HCT116 (cell line): ENCODE results near the gene ITGA1. TPM values are rescaled to one million over a fixed set of nuclear protein-coding genes. Genes with fewer than 3 reads are reported as not detected.

Experiments used
- ATAC-seq: fragments of 200-7000 bp; cut with Tn5 transposase; 2 replicates; pipeline ENCODE4 v1.9.1; 2020; ENCODE audit warnings: mild to moderate bottlenecking, moderate library complexity
- BruUV-seq: library from RNA; stranded (reverse); fragments of 400-500 nt; replicated peaks from 2 replicates; lab custom pipeline; 2021; lab: Mats Ljungman, UMichigan
- CTCF ChIA-PET: fragments of 300-600 bp; sonication (Branson Sonifier 250); formaldehyde crosslinking; loops from one replicate; lab custom pipeline; 2021; ENCODE audit warnings: antibody characterized with exemption; lab: Charles Lee
- POLR2A ChIA-PET: fragments of 300-600, 350-600 bp; sonication (Branson Sonifier 250); formaldehyde crosslinking; loops from one replicate; lab custom pipeline; 2021; ENCODE audit warnings: antibody characterized with exemption; lab: Charles Lee
- RAD21 ChIA-PET, 2 experiments: fragments of 300-600 bp; sonication (Branson Sonifier 250); formaldehyde crosslinking; loops; one replicate each; lab custom pipeline; 2023; ENCODE audit warnings: low total read pairs in 2 of 2; ENCODE audit not compliant: uncharacterized antibody in 2 of 2, unreplicated experiment in 2 of 2, low non-redundant PET in 1 of 2; lab: Charles Lee
- DNase-seq: peaks from one replicate; pipeline ENCODE4 v3.0.0-alpha.2; 2010; ENCODE audit warnings: low read depth, low spot score
- H2AFZ ChIP-seq: fragments of 200-600 bp; shearing (Covaris generic), sonication (generic); 2 replicates; pipeline ENCODE4 v1.6.1; 2017; ENCODE audit warnings: low read depth, mixed run types, mixed read lengths, antibody characterized with exemption, low read length; ENCODE audit not compliant: poor library complexity, severe bottlenecking
- H3K27ac ChIP-seq: 2 replicates; pipeline ENCODE4 v1.5.1; 2012; ENCODE audit warnings: low read depth, low read length
- H3K27me3 ChIP-seq: fragments of 200-600 bp; sonication (generic); 2 replicates; pipeline ENCODE4 v1.6.1; 2016; ENCODE audit warnings: mixed run types, low read length, mixed read lengths; ENCODE audit not compliant: insufficient read depth
- H3K36me3 ChIP-seq, 2 experiments: fragments of 200-500 bp in 1 of 2; fragments of 200-600 bp in 1 of 2; sonication (Bioruptor generic) in 1 of 2; sonication (generic) in 1 of 2; 2 replicates each; pipeline versions ENCODE4 v1.5.1 to v1.6.1; 2014 to 2016; ENCODE audit warnings: low read length in 2 of 2, inconsistent platforms in 1 of 2, mixed read lengths in 1 of 2, mixed run types in 1 of 2; ENCODE audit not compliant: insufficient read depth in 2 of 2, control insufficient read depth in 1 of 2
- H3K4me1 ChIP-seq, 2 experiments: fragments of 200-600 bp in 1 of 2; sonication (generic) in 1 of 2; 2 replicates each; pipeline versions ENCODE4 v1.5.1 to v1.6.1; 2012 to 2017; ENCODE audit warnings: low read length in 2 of 2, inconsistent platforms in 1 of 2, mild to moderate bottlenecking in 1 of 2, mixed read lengths in 1 of 2, mixed run types in 1 of 2, moderate library complexity in 1 of 2; ENCODE audit not compliant: insufficient read depth in 2 of 2, control insufficient read depth in 1 of 2
- H3K4me2 ChIP-seq: fragments of 200-600 bp; sonication (generic); 2 replicates; pipeline ENCODE4 v1.6.1; 2017; ENCODE audit warnings: mixed run types, low read length, mixed read lengths
- H3K4me3 ChIP-seq, 2 experiments: fragments of 200-600 bp in 1 of 2; sonication (generic) in 1 of 2; replicated peaks in 1 of 2; 2 replicates each; pipeline ENCODE4 v1.5.1; 2011 to 2016; ENCODE audit warnings: low read length in 2 of 2, control low read depth in 1 of 2, low read depth in 1 of 2, mild to moderate bottlenecking in 1 of 2, mixed read lengths in 1 of 2, mixed run types in 1 of 2
- H3K79me2 ChIP-seq: fragments of 200-600 bp; sonication (generic); 2 replicates; pipeline ENCODE4 v1.6.1; 2017; ENCODE audit warnings: mild to moderate bottlenecking, mixed run types, low read length, moderate library complexity, mixed read lengths; ENCODE audit not compliant: insufficient read depth
- H3K9ac ChIP-seq: fragments of 200-600 bp; sonication (generic); 2 replicates; pipeline ENCODE4 v1.6.1; 2016; ENCODE audit warnings: low read length, mixed read lengths
- H3K9me2 ChIP-seq: fragments of 200-600 bp; sonication (generic), shearing (Covaris generic); 2 replicates; pipeline ENCODE4 v1.6.1; 2017; ENCODE audit warnings: mixed run types, mild to moderate bottlenecking, moderate library complexity; ENCODE audit not compliant: insufficient read depth
- H3K9me3 ChIP-seq, 2 experiments: fragments of 200-500 bp in 1 of 2; fragments of 200-600 bp in 1 of 2; sonication (Bioruptor generic) in 1 of 2; sonication (generic) in 1 of 2; 2 replicates each; pipeline ENCODE4 v1.6.1; 2014 to 2017; ENCODE audit warnings: low read length in 2 of 2, mixed read lengths in 2 of 2, inconsistent platforms in 1 of 2, low read depth in 1 of 2, mild to moderate bottlenecking in 1 of 2, mixed run types in 1 of 2, moderate library complexity in 1 of 2; ENCODE audit not compliant: control insufficient read depth in 1 of 2, insufficient read depth in 1 of 2
- H4K20me1 ChIP-seq: fragments of 200-600 bp; sonication (generic), shearing (Covaris generic); 2 replicates; pipeline ENCODE4 v1.6.1; 2017; ENCODE audit warnings: mixed run types, mild to moderate bottlenecking, moderate library complexity; ENCODE audit not compliant: insufficient read depth
- CBX3 ChIP-seq: IDR thresholded peaks from 2 replicates; pipeline ENCODE4 v1.6.1; 2012; ENCODE audit warnings: low read depth
- CEBPB ChIP-seq: IDR thresholded peaks from 2 replicates; pipeline ENCODE4 v1.6.1; 2012; ENCODE audit warnings: low read depth
- EGR1 ChIP-seq: IDR thresholded peaks from 2 replicates; pipeline ENCODE4 v1.6.1; 2012; ENCODE audit warnings: low read depth
- EZH2 ChIP-seq: fragments of 200-600 bp; sonication (generic); IDR thresholded peaks from 2 replicates; pipeline ENCODE4 v1.6.1; 2017; ENCODE audit warnings: antibody characterized with exemption, mixed run types
- FOSL1 ChIP-seq: IDR thresholded peaks from 2 replicates; pipeline ENCODE4 v1.6.1; 2012; ENCODE audit warnings: low read depth
- JUND ChIP-seq: IDR thresholded peaks from 2 replicates; pipeline ENCODE4 v1.6.1; 2012
- POLR2A ChIP-seq: IDR thresholded peaks from 2 replicates; pipeline ENCODE4 v1.7.0; 2011; ENCODE audit warnings: borderline replicate concordance; ENCODE audit not compliant: insufficient read depth, insufficient read length; ENCODE audit errors: extremely low read depth
- SIN3A ChIP-seq: IDR thresholded peaks from 2 replicates; pipeline ENCODE4 v1.6.1; 2012; ENCODE audit warnings: low read depth
- TCF7L2 ChIP-seq: IDR thresholded peaks from 2 replicates; pipeline ENCODE4 v1.7.0; 2011; ENCODE audit warnings: borderline replicate concordance, inconsistent platforms; ENCODE audit not compliant: insufficient read depth, insufficient read length; ENCODE audit errors: extremely low read depth
- YY1 ChIP-seq: IDR thresholded peaks from 2 replicates; pipeline ENCODE4 v1.6.1; 2011; ENCODE audit warnings: low read length, low read depth, moderate library complexity, mild to moderate bottlenecking; ENCODE audit not compliant: insufficient replicate concordance; ENCODE audit errors: extremely low read depth
- ZBTB33 ChIP-seq: IDR thresholded peaks from 2 replicates; pipeline ENCODE4 v1.6.1; 2011; ENCODE audit warnings: mild to moderate bottlenecking, low read length, moderate library complexity; ENCODE audit not compliant: insufficient replicate concordance; ENCODE audit errors: extremely low read depth
- intact Hi-C: fragments of 100-400 bp; cut with micrococcal nuclease; formaldehyde crosslinking; loops from 2 replicates; pipeline ENCODE4 v1.10.0; 2022
- total RNA-seq: library from RNA; stranded (reverse); gene quantifications from one replicate; pipeline ENCODE4 v1.2.1, GENCODE V29; 2021; ENCODE audit not compliant: unreplicated experiment
- TF ChIP-seq, protein P1 (sequence below), 3 experiments: fragments of 200-600 bp in 1 of 3; sonication (generic) in 1 of 3; IDR thresholded peaks in 2 of 3; conservative IDR thresholded peaks in 1 of 3; 2 replicates each; pipeline ENCODE4 v1.5.1; 2012 to 2017; ENCODE audit warnings: low read depth in 2 of 3, low read length in 2 of 3, antibody characterized with exemption in 1 of 3, borderline replicate concordance in 1 of 3, control low read depth in 1 of 3, mild to moderate bottlenecking in 1 of 3, mixed read lengths in 1 of 3, mixed run types in 1 of 3, moderate library complexity in 1 of 3; ENCODE audit not compliant: insufficient read depth in 1 of 3

Gene ITGA1
- total RNA-seq, 1 experiment from 2014 or later, result 1.8 TPM

DNA sequence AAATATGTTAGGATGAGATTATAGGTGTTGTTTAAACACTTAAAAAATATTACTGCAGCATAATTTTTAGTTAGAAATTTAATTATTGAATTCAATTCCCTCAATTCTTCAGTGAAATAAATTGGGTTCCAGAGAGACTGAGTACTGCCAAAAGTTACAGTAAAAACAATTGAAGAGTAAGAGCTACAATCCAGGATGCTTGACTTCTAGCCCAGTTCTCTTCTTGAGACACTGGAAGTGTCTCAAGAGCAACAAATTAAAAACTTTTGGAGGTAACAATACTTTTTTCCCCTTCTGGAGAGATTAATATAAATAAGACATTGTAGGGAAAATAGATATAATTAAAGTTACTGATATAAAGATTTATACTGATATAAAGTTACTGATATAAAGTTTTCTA is 8.3 kb downstream of the ITGA1 start:
- no peak overlapping the region for H3K9ac ChIP-seq
- no peaks in the 10 kb centered on the region for H3K27me3 ChIP-seq
- peaks cover 10% of the 10 kb centered on the region for H3K79me2 ChIP-seq
- no peak overlapping the region for H2AFZ ChIP-seq
- ChIA-PET CTCF (no interaction called here), RAD21 (no interaction called here), POLR2A (no interaction called here)
- no peaks in the 10 kb centered on the region for H3K36me3 ChIP-seq
- no peak overlapping the region for H3K4me3 ChIP-seq
- no peaks in the 10 kb centered on the region for H4K20me1 ChIP-seq
- H3K4me1 ChIP-seq, result peaks cover 0 to 16% of the 10 kb centered on the region in 2 experiments; a peak in 1 of 4 replicates
- TF ChIP-seq FOSL1 (no peak), ZBTB33 (no peak), POLR2A (no peak), CBX3 (no peak), CEBPB (no peak), SIN3A (no peak), EZH2 (no peak), TCF7L2 (no peak), JUND (no peak), EGR1 (no peak), YY1 (no peak)
- TF ChIP-seq, protein P1, sequence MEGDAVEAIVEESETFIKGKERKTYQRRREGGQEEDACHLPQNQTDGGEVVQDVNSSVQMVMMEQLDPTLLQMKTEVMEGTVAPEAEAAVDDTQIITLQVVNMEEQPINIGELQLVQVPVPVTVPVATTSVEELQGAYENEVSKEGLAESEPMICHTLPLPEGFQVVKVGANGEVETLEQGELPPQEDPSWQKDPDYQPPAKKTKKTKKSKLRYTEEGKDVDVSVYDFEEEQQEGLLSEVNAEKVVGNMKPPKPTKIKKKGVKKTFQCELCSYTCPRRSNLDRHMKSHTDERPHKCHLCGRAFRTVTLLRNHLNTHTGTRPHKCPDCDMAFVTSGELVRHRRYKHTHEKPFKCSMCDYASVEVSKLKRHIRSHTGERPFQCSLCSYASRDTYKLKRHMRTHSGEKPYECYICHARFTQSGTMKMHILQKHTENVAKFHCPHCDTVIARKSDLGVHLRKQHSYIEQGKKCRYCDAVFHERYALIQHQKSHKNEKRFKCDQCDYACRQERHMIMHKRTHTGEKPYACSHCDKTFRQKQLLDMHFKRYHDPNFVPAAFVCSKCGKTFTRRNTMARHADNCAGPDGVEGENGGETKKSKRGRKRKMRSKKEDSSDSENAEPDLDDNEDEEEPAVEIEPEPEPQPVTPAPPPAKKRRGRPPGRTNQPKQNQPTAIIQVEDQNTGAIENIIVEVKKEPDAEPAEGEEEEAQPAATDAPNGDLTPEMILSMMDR (IDR thresholded peaks at IDR 0.05 in 2 of 3, conservative IDR thresholded peaks at IDR 0.05 in 1 of 3; ENCODE audit: borderline replicate concordance in 1 of 3, insufficient read depth in 1 of 3, low read depth in 2 of 3, low read length in 2 of 3), result no peak
- ATAC-seq (no peak), DNase-seq (no peak)
- no peak overlapping the region for H3K4me2 ChIP-seq
- intact Hi-C loops, result no loop called here
- no peak overlapping the region for H3K27ac ChIP-seq
- no peaks in the 10 kb centered on the region for H3K9me3 ChIP-seq
- no TSS peak for BruUV-seq
- no peaks in the 10 kb centered on the region for H3K9me2 ChIP-seq
